Natural killer cell (primary cell): ENCODE measurements around the gene SPOCK3. TPM values are rescaled to one million over a fixed set of nuclear protein-coding genes. Genes with fewer than 3 reads are reported as not detected.

Source experiments
- ATAC-seq, 3 donors: fragments of 150-1000 bp in 2 of 3; fragments of 200-7000 bp in 1 of 3; cut with Tn5 transposase; 1 replicate in 1 of 3; 2 replicates in 2 of 3; pipeline ENCODE4 v1.10.0; 2021; ENCODE audit warnings: mild to moderate bottlenecking in 2 of 3, moderate library complexity in 2 of 3
- DNase-seq, 2 donors: peaks; one replicate each; pipeline versions ENCODE4 v3.0.0 to v3.0.0-alpha.2; 2013 to 2021; ENCODE audit warnings: mixed read lengths in 1 of 2
- H3K27ac ChIP-seq: one replicate; pipeline ENCODE4 v1.5.1; 2013; ENCODE audit warnings: mild to moderate bottlenecking, low read length
- H3K27me3 ChIP-seq: one replicate; pipeline ENCODE4 v1.6.1; 2013; ENCODE audit warnings: low read length; ENCODE audit not compliant: control insufficient read depth, insufficient read depth
- H3K36me3 ChIP-seq: one replicate; pipeline ENCODE4 v1.6.1; 2013; ENCODE audit warnings: low read length; ENCODE audit not compliant: control insufficient read depth, insufficient read depth
- H3K4me1 ChIP-seq: one replicate; pipeline ENCODE4 v1.6.1; 2013; ENCODE audit warnings: low read length; ENCODE audit not compliant: control insufficient read depth, insufficient read depth
- H3K4me3 ChIP-seq: one replicate; pipeline ENCODE4 v1.5.1; 2013; ENCODE audit warnings: low read length
- H3K9me3 ChIP-seq: one replicate; pipeline ENCODE4 v1.6.1; 2013; ENCODE audit warnings: low read length; ENCODE audit not compliant: control insufficient read depth, insufficient read depth
- H3K27ac Mint-ChIP-seq, 2 donors: one replicate each; pipeline ENCODE4 v1.8.0; 2022; ENCODE audit warnings: mild to moderate bottlenecking in 2 of 2, mixed read lengths in 2 of 2, moderate library complexity in 1 of 2
- H3K27me3 Mint-ChIP-seq, 2 donors: one replicate each; pipeline ENCODE4 v1.8.0; 2022; ENCODE audit warnings: low read depth in 2 of 2, mixed read lengths in 2 of 2
- H3K36me3 Mint-ChIP-seq: one replicate; pipeline ENCODE4 v1.8.0; 2022; ENCODE audit warnings: mixed read lengths
- H3K4me1 Mint-ChIP-seq, 2 donors: one replicate each; pipeline ENCODE4 v1.8.0; 2022; ENCODE audit warnings: mixed read lengths in 2 of 2
- H3K4me3 Mint-ChIP-seq: one replicate; pipeline ENCODE4 v1.8.0; 2022; ENCODE audit warnings: mild to moderate bottlenecking, moderate library complexity, mixed read lengths
- H3K9me3 Mint-ChIP-seq, 2 donors: one replicate each; pipeline ENCODE4 v1.8.0; 2022; ENCODE audit warnings: mixed read lengths in 2 of 2
- WGBS: methylation state at CpG from one replicate; pipeline ENCODE4 v1.1.7; 2013; ENCODE audit warnings: missing lambda C conversion rate; ENCODE audit not compliant: insufficient coverage; 5-methylcytosine and 5-hydroxymethylcytosine counted together
- intact Hi-C: fragments of 100-400 bp; cut with micrococcal nuclease; formaldehyde crosslinking; loops from one replicate; pipeline ENCODE4 v1.14.2; 2022
- total RNA-seq, 4 donors: library from RNA; stranded (reverse); fragments of 120-200 nt in 1 of 4; gene quantifications; one replicate each; pipeline versions ENCODE4 v1.2.3 to v1.2.4, GENCODE V29; 2013 to 2022
- TF ChIP-seq, protein P1 (sequence below): fragments of 200-600 bp; IDR thresholded peaks from one replicate; pipeline ENCODE4 v1.8.0; 2022; ENCODE audit warnings: antibody characterized with exemption

Gene SPOCK3
- total RNA-seq, 3 donors from 2014 or later (not counting 1 experiment from before 2014, with no cell fraction given): not detected

DNA sequence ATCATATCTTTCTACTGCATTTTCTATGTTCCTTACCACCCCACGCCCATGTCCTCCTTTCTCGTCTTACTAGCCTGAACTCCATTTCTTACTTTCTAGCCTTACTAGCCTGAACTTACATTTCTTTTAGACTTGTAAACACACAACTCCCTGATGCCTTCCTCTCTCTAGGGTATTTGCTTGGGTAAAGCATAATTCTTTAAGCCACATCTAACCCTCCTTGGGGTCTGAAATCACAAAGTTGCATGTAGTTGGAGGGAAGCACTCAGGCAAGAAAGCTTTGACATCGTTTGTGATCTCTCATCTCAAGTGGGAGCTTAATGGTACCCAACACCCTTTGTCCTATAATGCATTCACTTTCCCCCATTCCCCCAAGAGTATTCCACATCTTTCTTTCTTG lies 124.4 kb downstream of the SPOCK3 start:
- H3K9me3 ChIP-seq: no peaks in the 10 kb centered on the region
- no peaks in the 10 kb centered on the region for H3K4me1 ChIP-seq
- WGBS: 87% methylated on average over 3 of the region's 3 CpGs
- DNase-seq: no peak
- intact Hi-C loops: no loop called here
- Mint-ChIP-seq H3K27me3 (no peaks in the 10 kb centered on the region), H3K9me3 (peaks cover 12 to 15% of the 10 kb centered on the region in 2 donors), H3K36me3 (peaks cover 7% of the 10 kb centered on the region), H3K4me3 (no peak overlapping the region), H3K27ac (no peak overlapping the region), H3K4me1 (no peaks in the 10 kb centered on the region)
- no peak overlapping the region for H3K4me3 ChIP-seq
- no peaks in the 10 kb centered on the region for H3K36me3 ChIP-seq
- H3K27ac ChIP-seq: no peak overlapping the region
- ATAC-seq: no peak
- no peaks in the 10 kb centered on the region for H3K27me3 ChIP-seq
- TF ChIP-seq, protein P1, sequence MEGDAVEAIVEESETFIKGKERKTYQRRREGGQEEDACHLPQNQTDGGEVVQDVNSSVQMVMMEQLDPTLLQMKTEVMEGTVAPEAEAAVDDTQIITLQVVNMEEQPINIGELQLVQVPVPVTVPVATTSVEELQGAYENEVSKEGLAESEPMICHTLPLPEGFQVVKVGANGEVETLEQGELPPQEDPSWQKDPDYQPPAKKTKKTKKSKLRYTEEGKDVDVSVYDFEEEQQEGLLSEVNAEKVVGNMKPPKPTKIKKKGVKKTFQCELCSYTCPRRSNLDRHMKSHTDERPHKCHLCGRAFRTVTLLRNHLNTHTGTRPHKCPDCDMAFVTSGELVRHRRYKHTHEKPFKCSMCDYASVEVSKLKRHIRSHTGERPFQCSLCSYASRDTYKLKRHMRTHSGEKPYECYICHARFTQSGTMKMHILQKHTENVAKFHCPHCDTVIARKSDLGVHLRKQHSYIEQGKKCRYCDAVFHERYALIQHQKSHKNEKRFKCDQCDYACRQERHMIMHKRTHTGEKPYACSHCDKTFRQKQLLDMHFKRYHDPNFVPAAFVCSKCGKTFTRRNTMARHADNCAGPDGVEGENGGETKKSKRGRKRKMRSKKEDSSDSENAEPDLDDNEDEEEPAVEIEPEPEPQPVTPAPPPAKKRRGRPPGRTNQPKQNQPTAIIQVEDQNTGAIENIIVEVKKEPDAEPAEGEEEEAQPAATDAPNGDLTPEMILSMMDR: no peak

DNA sequence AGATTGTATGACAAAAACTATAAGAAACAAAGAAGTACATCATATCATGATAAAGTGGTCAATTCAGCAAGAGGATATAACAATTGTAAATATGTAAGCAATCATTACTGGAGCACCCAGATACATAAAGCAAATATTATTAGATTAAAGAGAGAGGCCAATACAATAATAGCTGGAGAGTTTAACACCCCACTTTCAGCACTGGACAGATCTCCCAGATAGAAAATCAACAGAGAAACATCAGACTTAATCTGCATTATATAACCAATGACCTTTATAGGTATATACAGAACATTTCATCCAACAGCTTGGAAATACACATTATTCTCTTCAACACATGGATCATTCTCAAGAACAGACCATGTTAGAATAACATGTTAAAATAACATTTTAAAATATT lies 128.4 kb downstream of the SPOCK3 start:
- no peak for ATAC-seq
- peaks cover 16% of the 10 kb centered on the region for H3K9me3 ChIP-seq
- no peaks in the 10 kb centered on the region for H3K4me1 ChIP-seq
- H3K4me3 ChIP-seq: no peak overlapping the region
- H3K4me3 Mint-ChIP-seq: no peak overlapping the region
- H3K27me3 ChIP-seq: no peaks in the 10 kb centered on the region
- TF ChIP-seq, protein P1: no peak
- no peak overlapping the region for H3K27ac Mint-ChIP-seq
- peaks cover 16% of the 10 kb centered on the region for H3K36me3 Mint-ChIP-seq
- no peak overlapping the region for H3K27ac ChIP-seq
- H3K27me3 Mint-ChIP-seq: no peaks in the 10 kb centered on the region
- H3K9me3 Mint-ChIP-seq: peaks cover 22 to 26% of the 10 kb centered on the region in 2 donors
- intact Hi-C loops: no loop called here
- H3K36me3 ChIP-seq: no peaks in the 10 kb centered on the region
- DNase-seq: no peak
- no peaks in the 10 kb centered on the region for H3K4me1 Mint-ChIP-seq

DNA sequence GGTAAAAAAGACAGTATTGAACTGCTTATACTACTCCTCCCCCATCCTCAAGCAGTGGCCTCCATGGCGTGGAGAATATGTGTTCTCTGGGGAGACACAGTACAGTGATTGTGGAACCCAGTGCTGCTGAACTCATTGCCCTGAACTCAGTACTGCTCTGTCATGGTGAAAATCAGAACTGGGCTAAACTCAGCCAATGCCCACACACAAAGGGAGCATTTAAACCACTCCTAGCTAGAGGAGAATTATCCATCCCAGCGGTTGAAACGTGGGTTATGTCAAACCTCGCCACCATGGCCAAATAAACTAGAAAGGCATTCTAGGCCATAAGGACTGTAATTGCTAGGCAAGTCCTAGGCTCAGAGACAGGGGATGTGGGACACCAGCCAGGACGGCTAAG lies 131.8 kb downstream of the SPOCK3 start:
- Histone ChIP-seq H3K27ac (no peak overlapping the region), H3K36me3 (no peaks in the 10 kb centered on the region), H3K4me3 (no peak overlapping the region), H3K27me3 (no peaks in the 10 kb centered on the region), H3K9me3 (peaks cover 16% of the 10 kb centered on the region), H3K4me1 (no peaks in the 10 kb centered on the region)
- no peaks in the 10 kb centered on the region for H3K27me3 Mint-ChIP-seq
- TF ChIP-seq, protein P1: no peak
- no peak for ATAC-seq
- no peak for DNase-seq
- no peak overlapping the region for H3K27ac Mint-ChIP-seq
- intact Hi-C loops: no loop called here
- H3K9me3 Mint-ChIP-seq: peaks cover 25% of the 10 kb centered on the region in 2 donors
- H3K36me3 Mint-ChIP-seq: peaks cover 16% of the 10 kb centered on the region
- no peak overlapping the region for H3K4me3 Mint-ChIP-seq
- H3K4me1 Mint-ChIP-seq: no peaks in the 10 kb centered on the region
- 92% methylated on average over 4 of the region's 5 CpGs for WGBS

DNA sequence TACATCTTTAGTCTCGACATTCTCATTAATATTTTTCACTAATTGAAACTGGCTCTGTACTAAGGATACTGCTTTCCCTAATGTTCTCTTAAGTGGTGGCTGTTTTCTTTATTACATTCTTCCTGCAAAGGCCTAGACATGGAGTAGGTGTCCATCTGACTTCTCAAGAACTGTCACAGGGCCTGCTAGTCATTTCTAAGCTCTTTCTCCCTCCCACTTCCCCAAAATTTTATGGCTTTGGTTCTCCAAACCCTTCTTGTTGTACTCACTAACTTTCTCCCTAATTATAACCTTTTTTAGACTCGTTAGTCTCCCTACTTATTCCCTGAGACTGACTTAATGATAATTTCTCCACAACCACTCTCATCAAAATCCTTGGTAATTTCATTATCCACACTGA lies 133.3 kb downstream of the SPOCK3 start:
- WGBS: 74% methylated on average over 2 of the region's 2 CpGs
- peaks cover 9% of the 10 kb centered on the region for H3K36me3 Mint-ChIP-seq

More for the DNA sequence above, 133.3 kb downstream of the SPOCK3 start:
- peaks cover 16% of the 10 kb centered on the region for H3K9me3 ChIP-seq
- H3K9me3 Mint-ChIP-seq: peaks cover 22% of the 10 kb centered on the region in 2 donors
- intact Hi-C loops: no loop called here
- H3K27ac ChIP-seq: no peak overlapping the region
- no peaks in the 10 kb centered on the region for H3K4me1 ChIP-seq
- no peaks in the 10 kb centered on the region for H3K36me3 ChIP-seq
- TF ChIP-seq, protein P1: no peak
- ATAC-seq (no peak), DNase-seq (no peak)
- no peak overlapping the region for H3K4me3 ChIP-seq
- H3K27me3 Mint-ChIP-seq: no peaks in the 10 kb centered on the region
- no peaks in the 10 kb centered on the region for H3K27me3 ChIP-seq
- H3K4me3 Mint-ChIP-seq: no peak overlapping the region
- no peak overlapping the region for H3K27ac Mint-ChIP-seq
- no peaks in the 10 kb centered on the region for H3K4me1 Mint-ChIP-seq
